Activated T-cell treated with anti-CD3 and anti-CD28 coated beads, Interleukin-2, amount 50 U/mL, for 24 hours (primary cell): ENCODE data around the gene USP22.
"Not testable (repeated sequence)": the region's sequence is repeated elsewhere in the genome, so short reads cannot be mapped to it uniquely, and the experiment has no call there.

Experiments
- DNase-seq: peaks from one replicate; pipeline ENCODE4 v3.0.0-alpha.2; 2020
- H3K27ac Mint-ChIP-seq: 2 replicates; pipeline ENCODE4 v1.8.0; 2020; ENCODE audit warnings: mild to moderate bottlenecking, mixed read lengths
- H3K27me3 Mint-ChIP-seq: 2 replicates; pipeline ENCODE4 v1.8.0; 2020; ENCODE audit warnings: mixed read lengths
- H3K36me3 Mint-ChIP-seq: 2 replicates; pipeline ENCODE4 v1.8.0; 2020; ENCODE audit warnings: low read depth, mixed read lengths
- H3K4me1 Mint-ChIP-seq: 2 replicates; pipeline ENCODE4 v1.8.0; 2020; ENCODE audit warnings: low read depth, mixed read lengths
- H3K4me3 Mint-ChIP-seq: 2 replicates; pipeline ENCODE4 v1.8.0; 2020; ENCODE audit warnings: mild to moderate bottlenecking, moderate library complexity, mixed read lengths
- H3K9me3 Mint-ChIP-seq: 2 replicates; pipeline ENCODE4 v1.8.0; 2020; ENCODE audit warnings: mixed read lengths

Gene USP22

DNA sequence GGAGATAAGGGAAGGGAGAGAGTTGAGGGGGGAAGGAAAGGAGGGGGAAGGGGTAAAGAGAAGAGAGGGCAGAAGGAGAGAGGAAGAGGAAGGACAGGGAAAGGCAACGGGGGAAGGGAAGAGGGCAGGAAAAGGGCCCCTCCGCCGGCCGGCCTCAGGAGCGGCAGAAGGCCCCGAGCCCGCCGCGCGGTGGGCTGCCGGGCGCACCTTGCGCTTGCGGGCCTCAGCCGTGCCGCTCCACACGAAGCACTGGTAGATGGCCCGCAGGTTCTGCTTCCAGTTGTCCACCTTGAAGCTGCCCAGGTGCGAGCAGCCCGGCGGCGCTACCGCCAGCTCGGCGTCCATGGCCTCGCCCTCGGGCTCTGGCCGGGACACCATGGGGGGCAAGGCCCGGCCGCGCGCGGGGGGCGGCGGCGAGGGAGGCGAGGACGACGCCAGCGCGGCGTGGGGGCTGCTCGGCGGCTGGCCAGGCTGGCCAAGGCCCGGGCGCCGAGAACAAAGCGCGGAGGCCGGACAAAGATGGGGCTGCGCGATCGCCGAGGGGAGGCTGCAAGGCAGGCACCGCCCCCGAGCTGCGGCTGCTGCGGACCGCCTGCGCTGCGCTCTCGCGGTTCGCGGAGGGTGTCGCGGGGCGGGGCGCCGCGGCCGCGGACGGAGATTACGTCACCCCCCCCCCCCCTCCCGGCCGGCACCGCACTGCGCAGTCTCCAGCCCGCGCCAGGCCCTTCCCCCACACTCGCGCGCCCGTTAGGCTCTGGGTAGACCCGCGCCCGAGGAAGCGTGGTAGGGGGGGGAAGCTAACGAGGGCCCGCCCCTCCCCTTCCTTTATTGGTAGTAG, at the start of gene USP22:
TSS of gene USP22 (minus strand) at position 554 of the 838 bp plus-strand sequence. CDS start at position 378, 176 bp downstream.
- Mint-ChIP-seq H3K4me3 (peak within 1 kb of the TSS; percentile 99), H3K36me3 (peaks cover 34% of the 10 kb centered on the region), H3K27ac (peak within 1 kb of the TSS; percentile 95), H3K9me3 (no peaks in the 10 kb centered on the region), H3K4me1 (peaks cover 30% of the 10 kb centered on the region), H3K27me3 (no peaks in the 10 kb centered on the region)
- DNase-seq: peak; percentile 95

DNA sequence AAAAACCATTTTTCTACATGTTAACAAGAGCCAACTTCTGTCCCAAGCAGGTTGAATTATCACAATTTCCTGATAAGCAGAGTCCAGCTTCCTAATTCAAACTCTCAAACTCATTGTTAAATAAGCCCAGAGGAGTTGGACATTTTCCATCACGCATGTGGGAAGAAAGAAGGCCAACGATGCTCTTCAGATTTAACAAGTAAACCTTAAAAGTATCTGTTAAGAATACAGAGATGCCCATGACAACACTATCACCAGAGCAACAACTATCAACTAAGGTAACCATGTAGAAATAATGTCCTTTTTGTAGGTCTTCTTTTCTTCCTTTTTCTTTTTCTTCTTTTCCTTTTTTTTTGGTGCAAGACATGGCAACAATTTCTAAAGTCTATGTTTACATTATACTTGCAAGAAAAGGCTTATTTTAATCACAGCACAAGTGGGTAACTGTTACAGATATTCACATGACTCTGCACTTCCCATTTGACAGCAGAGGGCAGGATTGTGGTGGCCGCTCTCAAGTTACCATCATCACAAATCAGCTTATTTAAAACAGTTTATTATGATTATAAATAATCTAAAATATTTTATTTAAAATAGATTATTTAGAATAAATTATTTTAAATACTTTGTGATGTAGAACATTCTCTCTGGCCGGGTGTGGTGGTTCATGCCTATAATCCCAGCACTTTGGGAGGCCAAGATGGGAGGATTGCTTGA, 48.2 kb upstream of the USP22 start:
- Mint-ChIP-seq H3K9me3 (no peaks in the 10 kb centered on the region), H3K27me3 (peaks cover 3% of the 10 kb centered on the region), H3K27ac (no peak overlapping the region), H3K4me1 (peaks cover 3% of the 10 kb centered on the region), H3K4me3 (no peak overlapping the region), H3K36me3 (no peaks in the 10 kb centered on the region)
- no peak for DNase-seq

DNA sequence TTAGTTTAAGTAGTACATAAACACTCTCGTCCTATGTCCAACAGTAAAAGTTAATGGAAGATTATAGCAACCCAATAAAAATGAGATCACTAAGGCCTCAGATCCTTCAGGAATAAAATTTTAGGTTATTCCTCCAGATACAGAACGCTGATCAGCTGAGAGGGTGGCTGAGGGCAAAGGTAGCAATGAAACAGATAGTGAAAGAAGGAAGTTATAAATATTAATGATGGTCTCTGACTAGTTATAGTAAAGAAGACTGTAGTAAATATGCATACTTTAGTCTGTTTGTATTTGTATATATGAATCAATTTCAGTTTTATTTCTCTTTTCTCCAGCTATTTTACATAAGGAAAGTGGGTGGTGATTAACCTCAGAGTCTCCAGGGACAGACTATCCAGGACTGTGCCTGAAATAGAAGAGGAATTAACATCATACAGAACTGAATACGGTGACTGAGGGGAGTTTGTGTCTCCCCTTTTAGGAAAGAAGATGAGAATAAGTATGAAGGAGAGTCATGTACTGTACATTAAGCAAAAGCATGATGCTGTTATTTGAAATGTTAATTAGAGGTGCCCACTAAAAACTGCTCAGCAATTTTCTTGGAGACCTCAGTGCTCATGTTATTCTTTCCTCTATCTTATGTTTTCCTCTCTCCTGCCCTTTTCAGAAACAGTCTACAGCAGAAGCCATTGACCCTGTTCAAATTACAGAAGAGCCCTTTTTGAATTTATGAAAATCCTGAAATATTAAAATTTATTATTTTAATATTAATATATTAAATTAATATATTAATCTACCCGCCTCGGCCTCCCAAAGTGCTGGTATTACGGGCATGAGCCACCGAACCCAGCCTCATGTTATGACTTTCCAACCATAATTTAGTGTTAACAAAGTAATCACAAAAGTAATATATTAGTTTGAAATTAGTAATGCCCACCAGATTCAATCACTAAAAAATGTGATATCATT, 47.4 kb upstream of the USP22 start:
- Mint-ChIP-seq H3K27me3 (peaks cover 3% of the 10 kb centered on the region), H3K4me3 (no peak overlapping the region), H3K4me1 (peaks cover 3% of the 10 kb centered on the region), H3K9me3 (no peaks in the 10 kb centered on the region), H3K36me3 (no peaks in the 10 kb centered on the region), H3K27ac (no peak overlapping the region)
- no peak for DNase-seq

DNA sequence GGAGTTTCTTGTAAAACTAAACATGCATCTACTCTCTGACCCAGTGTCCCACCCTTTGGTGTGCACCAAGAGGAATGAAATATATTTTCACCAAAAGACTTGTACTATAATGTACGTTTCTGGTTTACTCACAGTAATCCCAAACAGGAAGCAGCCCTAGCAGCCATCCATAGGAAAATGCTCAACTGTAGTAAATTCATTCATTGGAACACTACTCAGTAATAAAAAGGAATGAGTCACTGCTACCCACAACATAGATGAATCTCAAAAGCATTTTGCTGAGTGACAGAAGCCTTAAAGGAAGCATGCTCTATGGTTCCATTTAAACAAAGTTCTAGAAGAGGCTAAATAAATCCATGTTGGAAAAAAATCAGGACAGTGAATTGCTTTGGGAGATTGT, 46.3 kb upstream of the USP22 start:
- Mint-ChIP-seq H3K4me3 (no peak overlapping the region), H3K27ac (no peak overlapping the region), H3K27me3 (peaks cover 3% of the 10 kb centered on the region), H3K4me1 (peaks cover 3% of the 10 kb centered on the region), H3K36me3 (no peaks in the 10 kb centered on the region), H3K9me3 (no peaks in the 10 kb centered on the region)
- no peak for DNase-seq

DNA sequence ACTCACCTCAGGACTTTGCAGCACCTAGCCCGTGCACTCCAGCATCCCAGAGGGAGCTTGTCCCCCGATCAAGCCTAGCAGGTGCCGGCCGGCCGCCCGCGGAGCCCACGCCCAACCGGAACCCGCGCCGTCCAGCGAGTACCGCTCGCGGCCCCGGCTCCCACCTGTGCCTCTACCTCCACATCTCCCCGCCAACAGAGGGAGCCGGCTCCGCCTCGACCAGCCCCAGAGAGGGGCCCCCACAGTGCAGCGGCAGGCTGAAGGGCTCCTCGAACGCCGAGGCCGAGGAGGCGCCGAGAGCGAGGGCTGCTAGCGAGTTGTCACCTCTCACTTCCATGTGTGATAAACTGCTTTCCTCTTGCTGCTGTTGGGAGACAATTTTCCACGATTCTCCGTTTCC, 42.9 kb upstream of the USP22 start:
- Mint-ChIP-seq H3K4me1 (peaks cover 3% of the 10 kb centered on the region), H3K27ac (no peak overlapping the region), H3K27me3 (peaks cover 3% of the 10 kb centered on the region), H3K9me3 (no peaks in the 10 kb centered on the region), H3K4me3 (no peak overlapping the region), H3K36me3 (no peaks in the 10 kb centered on the region)
- no peak for DNase-seq

DNA sequence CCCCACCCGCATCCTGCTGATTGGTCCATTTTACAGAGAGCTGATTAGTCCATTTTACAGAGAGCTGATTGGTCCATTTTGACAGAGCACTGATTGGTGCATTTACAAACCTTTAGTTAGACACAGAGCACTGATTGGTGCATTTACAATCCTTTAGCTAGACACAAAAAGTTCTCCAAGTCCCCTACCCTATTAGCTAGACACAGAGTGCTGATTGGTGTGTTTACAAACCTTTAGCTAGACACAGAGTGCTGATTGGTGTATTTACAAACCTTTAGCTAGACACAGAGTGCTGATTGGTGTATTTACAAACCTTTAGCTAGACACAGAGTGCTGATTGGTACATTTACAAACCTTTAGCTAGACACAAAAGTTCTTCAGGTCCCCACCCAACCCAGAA, 42.5 kb upstream of the USP22 start:
- not testable (repeated sequence) for H3K27ac Mint-ChIP-seq, H3K4me3 Mint-ChIP-seq, H3K27me3 Mint-ChIP-seq, H3K4me1 Mint-ChIP-seq, DNase-seq, H3K9me3 Mint-ChIP-seq, H3K36me3 Mint-ChIP-seq

DNA sequence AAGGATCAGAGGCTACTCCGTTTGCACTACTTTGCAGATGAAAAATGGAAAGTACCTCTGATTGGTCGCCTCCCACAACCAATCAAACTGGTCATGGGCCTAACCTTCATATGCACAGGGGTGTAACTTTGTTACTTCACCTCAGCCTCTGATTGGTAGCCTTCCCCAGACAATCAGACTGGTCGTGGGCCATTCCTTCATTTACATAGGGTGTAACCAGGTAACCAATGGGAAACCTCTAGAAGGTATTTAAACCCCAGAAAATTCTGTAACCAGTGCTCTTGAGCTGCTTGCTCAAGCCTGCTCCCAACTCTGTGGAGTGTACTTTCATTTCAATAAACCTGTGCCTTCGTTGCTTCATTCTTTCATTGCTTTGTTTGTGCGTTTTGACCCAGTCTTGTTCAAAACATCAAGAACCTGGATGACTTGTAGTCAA, 39.2 kb upstream of the USP22 start:
- Mint-ChIP-seq H3K4me1 (no peaks in the 10 kb centered on the region), H3K27ac (no peak overlapping the region), H3K4me3 (no peak overlapping the region), H3K27me3 (peaks cover 2% of the 10 kb centered on the region), H3K36me3 (no peaks in the 10 kb centered on the region), H3K9me3 (no peaks in the 10 kb centered on the region)
- no peak for DNase-seq

DNA sequence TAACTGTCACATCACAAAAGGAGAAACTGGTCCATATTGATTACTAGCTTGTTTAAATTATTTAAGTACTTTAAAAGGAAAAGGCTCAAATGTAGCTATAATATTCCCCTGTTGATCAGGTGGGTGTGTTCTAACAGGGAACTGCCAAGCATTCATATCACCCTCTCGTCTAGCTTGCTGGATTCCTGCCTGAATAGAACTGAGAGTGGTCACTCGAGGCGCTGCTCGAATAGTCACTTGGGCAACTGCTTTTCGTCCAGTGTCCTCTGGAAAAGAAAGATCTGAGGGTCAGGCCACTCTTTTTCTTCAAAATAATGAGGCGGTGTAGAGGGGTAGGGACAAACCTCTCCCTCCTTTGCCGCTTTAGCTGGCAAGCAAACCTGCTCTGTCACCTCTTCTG, 36.4 kb upstream of the USP22 start:
- no peak for DNase-seq
- no peak overlapping the region for H3K27ac Mint-ChIP-seq
- H3K27me3 Mint-ChIP-seq: peaks cover 2% of the 10 kb centered on the region
- H3K4me3 Mint-ChIP-seq: no peak overlapping the region
- H3K9me3 Mint-ChIP-seq: no peaks in the 10 kb centered on the region
- no peaks in the 10 kb centered on the region for H3K4me1 Mint-ChIP-seq
- no peaks in the 10 kb centered on the region for H3K36me3 Mint-ChIP-seq

DNA sequence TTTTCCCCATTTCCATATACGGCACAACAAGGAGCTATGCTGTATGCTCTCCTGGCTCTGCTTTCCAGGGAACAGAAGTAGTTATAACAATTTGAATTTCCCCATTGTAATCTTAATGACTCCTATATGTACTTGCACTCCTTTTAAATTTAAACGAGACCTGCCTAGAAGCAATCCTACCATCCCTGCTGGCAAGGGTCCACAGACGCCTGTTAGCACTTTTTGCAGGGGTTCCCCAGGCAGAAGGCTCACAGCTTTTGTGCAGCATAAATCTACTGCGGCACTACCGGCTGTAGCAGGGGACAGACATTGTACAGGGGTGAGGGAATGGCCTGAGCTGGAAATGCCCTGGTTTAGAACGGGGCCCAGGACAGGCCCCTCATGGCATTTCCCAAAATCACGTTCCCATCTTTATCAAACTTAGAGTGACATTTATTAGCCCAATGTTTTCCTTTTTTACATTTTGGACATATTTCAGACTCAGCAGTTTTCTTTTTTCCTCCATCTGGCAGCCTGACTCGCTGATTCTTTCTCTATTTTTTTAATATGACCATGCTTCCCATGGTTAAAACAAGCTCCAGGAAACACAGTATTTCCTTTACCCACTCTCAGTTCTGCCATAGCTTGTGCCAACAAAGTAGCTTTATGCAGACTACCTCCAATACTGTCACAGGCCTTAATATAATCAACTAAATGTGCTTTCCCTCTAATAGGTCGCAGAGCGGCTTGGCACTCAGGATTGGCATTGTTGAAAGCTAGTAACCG, 35.4 kb upstream of the USP22 start:
- DNase-seq: no peak
- no peaks in the 10 kb centered on the region for H3K9me3 Mint-ChIP-seq
- no peaks in the 10 kb centered on the region for H3K36me3 Mint-ChIP-seq
- H3K27me3 Mint-ChIP-seq: peaks cover 2% of the 10 kb centered on the region
- H3K4me3 Mint-ChIP-seq: no peak overlapping the region
- no peak overlapping the region for H3K27ac Mint-ChIP-seq
- H3K4me1 Mint-ChIP-seq: no peaks in the 10 kb centered on the region

DNA sequence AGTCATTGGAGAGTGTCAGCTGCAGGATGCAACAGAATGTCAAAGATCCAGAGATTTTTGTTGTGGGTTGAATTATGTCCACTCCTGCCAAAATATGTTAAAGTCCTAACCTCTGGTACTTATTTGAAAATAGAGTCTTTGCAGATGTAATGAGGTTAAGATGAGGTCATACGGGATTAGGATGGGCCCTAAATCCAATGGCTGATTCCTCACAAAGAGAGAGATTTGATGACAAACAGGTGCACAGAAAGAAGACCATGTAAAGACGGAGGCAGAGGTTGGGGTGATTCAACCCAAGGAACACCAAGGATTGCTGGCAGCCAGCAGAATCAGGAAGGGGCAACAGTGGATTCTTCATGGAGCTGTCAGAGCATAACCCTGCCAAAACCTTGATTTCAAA, 34.5 kb upstream of the USP22 start:
- Mint-ChIP-seq H3K36me3 (no peaks in the 10 kb centered on the region), H3K27me3 (peaks cover 2% of the 10 kb centered on the region), H3K4me3 (no peak overlapping the region), H3K9me3 (no peaks in the 10 kb centered on the region), H3K27ac (no peak overlapping the region), H3K4me1 (no peaks in the 10 kb centered on the region)
- no peak for DNase-seq

DNA sequence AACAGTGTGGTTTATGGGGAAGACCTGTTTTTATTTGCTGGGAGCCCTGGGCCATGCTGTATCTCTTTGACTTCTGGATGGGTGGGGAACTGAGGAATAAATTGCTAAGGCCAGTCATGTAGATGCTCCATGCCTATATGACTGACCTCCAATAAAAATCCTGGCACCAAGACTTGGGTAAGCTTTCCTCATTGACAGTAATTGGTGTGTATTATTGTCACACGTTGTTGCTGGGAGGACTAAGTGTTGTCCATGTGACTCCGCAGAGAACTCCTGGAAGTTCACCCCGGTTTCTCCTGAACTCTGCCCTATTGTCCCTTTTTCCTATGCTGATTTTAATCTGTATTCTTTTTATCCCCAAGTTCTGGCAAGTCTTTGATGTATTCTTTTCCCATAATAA, 33.4 kb upstream of the USP22 start:
- Mint-ChIP-seq H3K27me3 (peaks cover 2% of the 10 kb centered on the region), H3K4me1 (no peaks in the 10 kb centered on the region), H3K4me3 (no peak overlapping the region), H3K36me3 (no peaks in the 10 kb centered on the region), H3K27ac (no peak overlapping the region), H3K9me3 (no peaks in the 10 kb centered on the region)
- no peak for DNase-seq

DNA sequence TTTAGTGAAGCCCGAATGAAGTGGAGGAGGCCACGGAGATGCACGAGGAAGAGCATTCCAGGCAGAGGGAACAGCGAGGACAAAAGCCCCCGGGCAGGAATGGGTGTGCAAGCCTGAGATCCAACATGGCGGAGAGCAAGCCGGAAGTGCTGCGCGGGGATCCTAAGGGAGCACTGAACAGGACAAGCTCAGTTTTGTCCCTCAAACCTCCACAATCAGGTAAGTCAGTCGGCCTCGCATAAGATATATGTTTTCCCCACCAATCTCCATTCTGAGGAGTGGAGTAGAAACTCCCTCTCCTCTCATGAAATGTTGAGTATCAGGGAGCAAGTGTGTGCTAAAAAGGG, 32.9 kb upstream of the USP22 start:
- no peaks in the 10 kb centered on the region for H3K9me3 Mint-ChIP-seq
- H3K27ac Mint-ChIP-seq: no peak overlapping the region

DNA sequence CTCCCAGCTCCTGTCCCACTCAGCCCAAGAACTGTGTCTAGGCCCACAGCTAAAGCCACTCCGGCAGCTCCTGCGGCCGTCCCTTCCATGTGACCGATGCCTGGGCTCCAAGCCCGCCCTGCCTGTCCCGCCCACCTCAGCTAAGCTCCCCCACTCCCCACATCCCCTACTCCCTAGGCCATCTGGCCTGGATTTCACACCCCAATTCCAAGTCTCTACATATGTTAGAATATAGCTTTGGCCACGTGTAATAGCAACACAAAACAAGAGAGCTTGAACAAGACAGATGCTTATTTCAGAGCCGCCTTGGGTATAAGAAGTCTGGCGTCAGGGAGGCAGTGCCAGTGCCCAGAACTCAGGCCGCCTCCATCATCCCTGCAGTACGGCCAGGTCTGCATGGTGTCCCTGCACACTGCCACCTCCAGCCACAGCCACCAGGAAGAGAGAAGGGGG, 30.0 kb upstream of the USP22 start:
- no peaks in the 10 kb centered on the region for H3K27me3 Mint-ChIP-seq
- DNase-seq: no peak
- H3K4me3 Mint-ChIP-seq: no peak overlapping the region
- no peaks in the 10 kb centered on the region for H3K9me3 Mint-ChIP-seq
- no peaks in the 10 kb centered on the region for H3K4me1 Mint-ChIP-seq
- H3K27ac Mint-ChIP-seq: no peak overlapping the region
- H3K36me3 Mint-ChIP-seq: no peaks in the 10 kb centered on the region

More for the DNA sequence above, 32.9 kb upstream of the USP22 start:
- H3K4me1 Mint-ChIP-seq: no peaks in the 10 kb centered on the region
- H3K27me3 Mint-ChIP-seq: peaks cover 2% of the 10 kb centered on the region
- no peak overlapping the region for H3K4me3 Mint-ChIP-seq
- no peak for DNase-seq
- H3K36me3 Mint-ChIP-seq: no peaks in the 10 kb centered on the region

DNA sequence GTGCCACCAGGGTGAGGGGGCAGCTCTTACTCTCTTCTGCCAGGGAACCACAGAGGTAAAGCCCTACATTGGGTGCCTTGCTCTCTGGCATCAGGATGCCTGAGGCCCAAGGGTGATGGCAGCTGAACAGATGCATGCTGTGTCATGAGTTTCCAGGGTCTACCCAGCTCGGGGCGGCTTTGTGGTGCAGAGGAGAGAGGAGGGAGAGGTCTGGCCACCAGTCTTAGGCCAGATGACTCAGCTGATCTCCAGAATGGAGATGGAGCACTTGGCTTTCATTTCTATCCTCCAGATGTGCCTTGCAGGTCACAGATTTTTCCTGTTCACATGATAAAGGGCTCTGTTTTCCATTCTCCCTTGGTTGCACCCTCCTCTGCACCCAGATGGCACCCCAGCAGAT, 23.6 kb upstream of the USP22 start:
- DNase-seq: no peak

More for the DNA sequence above, 23.6 kb upstream of the USP22 start:
- no peaks in the 10 kb centered on the region for H3K4me1 Mint-ChIP-seq
- H3K9me3 Mint-ChIP-seq: no peaks in the 10 kb centered on the region
- no peak overlapping the region for H3K27ac Mint-ChIP-seq
- no peaks in the 10 kb centered on the region for H3K27me3 Mint-ChIP-seq
- H3K4me3 Mint-ChIP-seq: no peak overlapping the region
- H3K36me3 Mint-ChIP-seq: no peaks in the 10 kb centered on the region
